Spinal cord (tissue), 10 donors: ENCODE results near the gene FAM89B. TPM values are rescaled to one million over a fixed set of nuclear protein-coding genes. Genes with fewer than 3 reads are reported as not detected.

Experiments used
- DNase-seq, 6 donors: peaks; one replicate each; pipeline versions ENCODE4 v3.0.0 to v3.0.0-alpha.2; 2013 to 2015; ENCODE audit warnings: low spot score in 6 of 6, low read depth in 4 of 6
- H3K27ac ChIP-seq: one replicate; pipeline ENCODE4 v1.5.1; 2013; ENCODE audit warnings: low read depth, low read length, control low read depth
- H3K27me3 ChIP-seq: one replicate; pipeline ENCODE4 v1.6.1; 2013; ENCODE audit warnings: low read length; ENCODE audit not compliant: control insufficient read depth, insufficient read depth
- H3K36me3 ChIP-seq: one replicate; pipeline ENCODE4 v1.6.1; 2013; ENCODE audit warnings: low read length; ENCODE audit not compliant: control insufficient read depth, insufficient read depth
- H3K4me1 ChIP-seq: one replicate; pipeline ENCODE4 v1.6.1; 2013; ENCODE audit warnings: low read length; ENCODE audit not compliant: control insufficient read depth, insufficient read depth
- H3K4me3 ChIP-seq: one replicate; pipeline ENCODE4 v1.5.1; 2013; ENCODE audit warnings: low read depth, low read length, control low read depth
- H3K9me3 ChIP-seq: one replicate; pipeline ENCODE4 v1.6.1; 2013; ENCODE audit warnings: low read length; ENCODE audit not compliant: control insufficient read depth, insufficient read depth
- WGBS: methylation state at CpG from one replicate; pipeline ENCODE4 v1.1.5; 2013; ENCODE audit warnings: missing lambda C conversion rate; ENCODE audit not compliant: insufficient coverage; 5-methylcytosine and 5-hydroxymethylcytosine counted together
- polyA plus RNA-seq, 2 donors: library from polyadenylated mRNA; unstranded; fragments of 120-200 nt; gene quantifications; one replicate each; pipeline ENCODE4 v1.2.1, GENCODE V29; 2013; ENCODE audit not compliant: insufficient read length in 2 of 2
- total RNA-seq, 2 donors: library from RNA; depleted of rRNA in 1 of 2; stranded (reverse); fragments of 120-200 nt in 1 of 2; fragments of >200 nt in 1 of 2; gene quantifications; one replicate each; pipeline versions ENCODE4 v1.2.3 to v1.2.4, GENCODE V29; 2013 to 2014
- donor health status: healthy.

FAM89B gene
- total and polyA plus RNA-seq, 4 donors: 7.0 to 49.2 (median 48.8) TPM

DNA sequence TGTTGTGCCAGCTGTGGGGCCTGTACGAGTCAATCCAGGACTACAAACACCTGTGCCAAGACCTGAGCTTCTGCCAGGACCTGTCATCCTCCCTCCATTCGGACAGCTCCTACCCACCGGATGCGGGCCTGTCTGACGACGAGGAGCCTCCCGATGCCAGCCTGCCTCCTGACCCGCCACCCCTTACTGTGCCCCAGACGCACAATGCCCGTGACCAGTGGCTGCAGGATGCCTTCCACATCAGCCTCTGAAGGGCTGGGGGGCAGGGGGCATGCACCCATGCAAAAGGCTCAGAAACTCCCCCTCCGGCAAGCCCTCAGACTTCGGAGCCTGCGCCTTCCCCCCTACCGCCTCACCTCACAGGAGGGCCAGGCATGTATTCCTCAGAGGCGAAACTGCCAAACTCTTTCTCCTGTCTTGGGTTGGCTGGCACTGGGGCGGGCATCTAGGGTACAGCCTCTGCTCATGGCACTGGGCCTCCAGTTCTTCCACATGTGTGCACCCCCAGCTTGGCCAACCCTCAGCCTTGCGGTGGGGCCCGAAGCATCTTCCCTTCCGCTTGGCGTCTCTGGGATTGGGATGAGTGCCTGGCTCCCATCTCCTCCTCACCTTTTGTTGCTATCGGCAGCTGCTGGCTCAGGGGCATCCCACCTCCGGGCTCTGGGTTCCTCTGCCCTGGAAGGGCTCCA lies 1.2 kb downstream of the FAM89B start:
- Histone ChIP-seq H3K9me3 (no peaks in the 10 kb centered on the region), H3K27me3 (peaks cover 8% of the 10 kb centered on the region), H3K27ac (peak overlapping the region; percentile 67), H3K4me1 (peaks cover 83% of the 10 kb centered on the region), H3K36me3 (peaks cover 40% of the 10 kb centered on the region), H3K4me3 (peak overlapping the region; percentile 46)
- WGBS: 55% methylated on average over 21 of the region's 22 CpGs
- DNase-seq: no peak

GRCh38 chr11:65574109-65574810 lies 1.9 kb downstream of the FAM89B start:
- H3K4me1 ChIP-seq: peaks cover 76% of the 10 kb centered on the region
- DNase-seq: peak in 2 of 6 donors; percentile 63 to 89
- peaks cover 46% of the 10 kb centered on the region for H3K36me3 ChIP-seq
- H3K4me3 ChIP-seq: peak overlapping the region; percentile 46
- H3K9me3 ChIP-seq: no peaks in the 10 kb centered on the region
- peak overlapping the region; percentile 67 for H3K27ac ChIP-seq
- H3K27me3 ChIP-seq: peaks cover 8% of the 10 kb centered on the region
- 5% methylated on average over 54 of the region's 67 CpGs for WGBS

- Histone ChIP-seq H3K4me1 (peaks cover 70% of the 10 kb centered on the region), H3K27ac (peak overlapping the region; percentile 64), H3K36me3 (peaks cover 52% of the 10 kb centered on the region), H3K9me3 (no peaks in the 10 kb centered on the region), H3K4me3 (peak overlapping the region; percentile 21), H3K27me3 (peaks cover 8% of the 10 kb centered on the region)
- no peak for DNase-seq
- WGBS: 54% methylated on average over 22 of the region's 28 CpGs
Observed at GRCh38 chr11:65574811-65575567, 2.7 kb downstream of the FAM89B start.

DNA sequence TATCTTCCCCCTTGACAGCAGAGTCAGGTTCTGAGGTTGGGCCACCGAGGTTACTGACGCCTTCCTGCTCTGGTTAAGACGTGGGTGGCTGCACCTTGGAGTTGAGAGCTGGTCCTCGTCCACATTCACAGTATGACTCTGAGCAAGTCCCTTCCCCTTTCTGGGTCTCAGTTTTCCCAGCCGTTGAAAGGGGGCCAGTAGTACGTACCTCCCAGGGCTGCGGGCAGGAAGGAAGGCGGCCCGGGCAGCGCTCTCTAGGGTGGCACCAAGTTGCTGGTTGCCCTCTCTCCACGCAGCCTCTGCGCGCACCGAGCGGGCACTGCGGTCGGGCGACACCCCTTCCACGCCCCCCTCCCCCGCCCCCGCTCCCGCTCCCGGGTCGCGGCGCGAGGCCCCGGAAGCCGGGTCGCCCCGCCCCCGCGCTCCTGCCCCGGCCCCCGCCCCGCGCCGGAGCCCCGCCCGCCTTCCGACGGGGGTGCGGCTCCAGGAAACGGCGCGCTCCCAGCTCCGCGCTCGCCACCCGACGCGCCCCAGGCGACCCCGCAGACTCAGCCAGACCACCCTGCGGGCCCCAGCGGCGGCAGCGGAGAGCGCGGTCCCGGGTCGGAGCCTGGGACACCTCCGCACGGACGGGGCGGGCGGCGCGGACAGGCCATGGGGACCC lies 3.4 kb downstream of the FAM89B start, which contains the start of gene EHBP1L1:
Gene EHBP1L1, plus strand, starts transcription at position 486 of the 664 bp plus-strand sequence. CDS start 250 bp downstream, outside the sequence.
- peaks cover 8% of the 10 kb centered on the region for H3K27me3 ChIP-seq
- DNase-seq: no peak
- H3K4me1 ChIP-seq: peaks cover 66% of the 10 kb centered on the region
- peak within 1 kb of the TSS; percentile 38 for H3K4me3 ChIP-seq
- H3K9me3 ChIP-seq: no peaks in the 10 kb centered on the region
- H3K27ac ChIP-seq: peak within 1 kb of the TSS; percentile 67
- peaks cover 59% of the 10 kb centered on the region for H3K36me3 ChIP-seq
- 5% methylated on average over 55 of the region's 69 CpGs for WGBS

DNA sequence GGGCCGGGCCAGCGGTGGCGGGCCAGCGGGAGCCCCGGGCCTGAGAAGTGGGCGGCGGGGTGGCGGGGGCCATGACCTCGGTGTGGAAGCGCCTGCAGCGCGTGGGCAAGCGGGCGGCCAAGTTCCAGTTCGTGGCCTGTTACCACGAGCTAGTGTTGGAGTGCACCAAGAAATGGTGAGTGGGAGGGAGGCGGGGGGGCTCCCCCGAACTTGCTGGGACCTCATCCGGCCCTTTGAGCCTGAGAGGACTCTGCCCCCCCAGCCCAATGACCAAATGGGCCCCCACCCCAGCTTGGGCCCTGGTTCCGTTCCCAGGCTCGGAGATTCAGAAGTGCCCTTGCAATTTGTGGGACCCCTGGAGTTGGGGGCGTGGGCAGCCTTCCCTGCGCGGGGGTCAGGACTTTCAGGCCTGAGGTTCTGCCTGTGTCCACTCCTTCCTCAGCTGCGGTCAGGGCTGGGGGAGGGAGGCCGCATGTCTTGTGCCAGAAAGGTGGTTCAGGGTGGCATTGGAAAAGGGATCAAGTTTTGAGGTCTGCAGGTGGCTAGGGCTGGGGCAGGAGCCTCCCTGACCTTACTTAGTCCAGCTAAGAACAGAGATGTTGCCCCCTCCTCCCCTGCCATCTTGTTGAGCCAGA lies 4.0 kb downstream of the FAM89B start:
- Histone ChIP-seq H3K4me3 (peak overlapping the region; percentile 38), H3K27ac (peak overlapping the region; percentile 67), H3K4me1 (peaks cover 60% of the 10 kb centered on the region), H3K36me3 (peaks cover 63% of the 10 kb centered on the region), H3K9me3 (no peaks in the 10 kb centered on the region), H3K27me3 (peaks cover 8% of the 10 kb centered on the region)
- no peak for DNase-seq
- 15% methylated on average over 23 of the region's 26 CpGs for WGBS

GRCh38 chr11:65576867-65577755 lies 4.8 kb downstream of the FAM89B start:
- H3K36me3 ChIP-seq: peaks cover 65% of the 10 kb centered on the region
- H3K27ac ChIP-seq: peak overlapping the region; percentile 67
- H3K4me1 ChIP-seq: peaks cover 52% of the 10 kb centered on the region

DNA sequence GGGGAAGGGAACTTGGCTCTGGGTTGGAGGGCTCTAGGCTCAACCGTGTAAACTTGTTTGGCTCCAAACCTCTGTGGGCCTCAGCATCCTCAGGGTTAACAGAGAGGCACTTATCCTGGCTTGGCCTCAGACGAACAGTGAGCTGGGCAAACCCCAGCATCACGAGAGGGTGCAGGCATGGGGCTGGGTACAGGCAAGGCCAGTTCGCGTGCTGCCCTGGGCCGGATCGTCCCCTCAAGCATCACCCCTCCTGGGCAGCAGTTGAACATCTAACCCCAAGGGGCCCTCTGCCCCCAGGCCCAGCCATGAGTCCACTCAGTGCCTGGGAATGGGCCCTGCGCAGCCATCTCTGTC lies 5.4 kb downstream of the FAM89B start:
- Histone ChIP-seq H3K27ac (peak overlapping the region; percentile 67), H3K4me3 (no peak overlapping the region), H3K27me3 (peaks cover 13% of the 10 kb centered on the region), H3K9me3 (no peaks in the 10 kb centered on the region), H3K36me3 (peaks cover 68% of the 10 kb centered on the region), H3K4me1 (peaks cover 50% of the 10 kb centered on the region)
- 51% methylated on average over 8 of the region's 8 CpGs for WGBS
- DNase-seq: no peak

More at GRCh38 chr11:65576867-65577755, 4.8 kb downstream of the FAM89B start:
- Histone ChIP-seq H3K4me3 (peak overlapping the region; percentile 38), H3K9me3 (no peaks in the 10 kb centered on the region), H3K27me3 (peaks cover 9% of the 10 kb centered on the region)
- WGBS: 71% methylated on average over 13 of the region's 18 CpGs
- DNase-seq: no peak

DNA sequence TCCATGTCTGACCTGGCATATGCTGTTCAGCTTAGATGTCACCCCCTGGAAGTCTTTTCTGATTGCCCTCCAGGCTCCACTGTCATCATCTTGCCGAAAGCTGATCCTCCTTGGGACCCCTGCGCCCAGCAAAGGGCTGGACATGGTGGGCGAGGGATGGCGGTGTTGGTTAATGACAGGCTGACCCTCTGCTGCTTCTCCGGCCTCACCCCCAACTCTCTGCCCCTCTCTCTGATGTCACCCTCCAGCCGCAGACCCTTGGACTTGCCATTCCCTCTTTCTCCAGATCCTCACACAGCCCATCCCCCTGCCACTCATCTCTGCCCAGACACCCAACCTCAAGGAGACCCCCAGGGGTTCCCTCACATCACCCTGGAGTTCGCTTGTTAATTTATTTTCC lies 5.8 kb downstream of the FAM89B start:
- no peak for DNase-seq
- Histone ChIP-seq H3K27me3 (peaks cover 16% of the 10 kb centered on the region), H3K27ac (no peak overlapping the region), H3K4me3 (no peak overlapping the region), H3K4me1 (peaks cover 47% of the 10 kb centered on the region), H3K36me3 (peaks cover 68% of the 10 kb centered on the region), H3K9me3 (no peaks in the 10 kb centered on the region)
- 91% methylated on average over 7 of the region's 7 CpGs for WGBS
